SHP77 (cell line): ENCODE measurements around the gene CNST.
"Not testable (repeated sequence)": the region's sequence is repeated elsewhere in the genome, so short reads cannot be mapped to it uniquely, and the experiment has no call there.

Source experiments
- DNase-seq, 2 experiments: peaks; one replicate each; lab custom pipeline; 2025; lab: John Stamatoyannopoulos, UW

CNST gene

GRCh38 chr1:246618240-246618808 lies 52.1 kb downstream of the CNST start:
- DNase-seq: no peak

GRCh38 chr1:246622035-246622652 lies 55.9 kb downstream of the CNST start:
- no peak for DNase-seq

- no peak for DNase-seq
Observed at GRCh38 chr1:246624091-246624490, 57.8 kb downstream of the CNST start.

GRCh38 chr1:246629030-246629429 lies 62.8 kb downstream of the CNST start:
- DNase-seq: no peak

- no peak for DNase-seq
Observed at GRCh38 chr1:246629976-246630375, 63.7 kb downstream of the CNST start.

- DNase-seq: no peak
Observed at GRCh38 chr1:246631426-246631825, 65.2 kb downstream of the CNST start.

- DNase-seq: no peak
Observed at GRCh38 chr1:246632281-246633168, 66.3 kb downstream of the CNST start.

GRCh38 chr1:246634659-246635058 lies 68.4 kb downstream of the CNST start:
- DNase-seq: not testable (repeated sequence)

GRCh38 chr1:246638941-246639655 lies 72.8 kb downstream of the CNST start:
- no peak for DNase-seq

GRCh38 chr1:246639732-246640131 lies 73.5 kb downstream of the CNST start:
- no peak for DNase-seq

- DNase-seq: no peak
Observed at GRCh38 chr1:246640747-246641146, 74.5 kb downstream of the CNST start.

GRCh38 chr1:246641394-246641793 lies 75.1 kb downstream of the CNST start:
- no peak for DNase-seq

GRCh38 chr1:246642719-246643118 lies 76.5 kb downstream of the CNST start:
- no peak for DNase-seq

- DNase-seq: no peak
Observed at GRCh38 chr1:246647113-246647512, 80.9 kb downstream of the CNST start.

- no peak for DNase-seq
Observed at GRCh38 chr1:246647513-246647912, 81.3 kb downstream of the CNST start.

GRCh38 chr1:246651012-246651695 lies 84.9 kb downstream of the CNST start:
- no peak for DNase-seq

- DNase-seq: no peak
Observed at GRCh38 chr1:246658567-246658966, 92.3 kb downstream of the CNST start.

- DNase-seq: no peak
Observed at GRCh38 chr1:246659594-246660140, 93.4 kb downstream of the CNST start.

- no peak for DNase-seq
Observed at GRCh38 chr1:246661451-246661850, 95.2 kb downstream of the CNST start.

GRCh38 chr1:246667773-246668172 lies 101.5 kb downstream of the CNST start:
- no peak for DNase-seq

- DNase-seq: no peak
Observed at GRCh38 chr1:246669659-246670058, 103.4 kb downstream of the CNST start.

GRCh38 chr1:246674049-246674448 lies 107.8 kb downstream of the CNST start:
- DNase-seq: no peak
